ENCODE data around the gene CHIT1. TPM values are rescaled to one million over a fixed set of nuclear protein-coding genes. Genes with fewer than 3 reads are reported as not detected.
A peak's percentile ranks its signal among the peaks of the same experiment; 100 is the strongest.

CHIT1 gene
- total RNA-seq, 2 experiments from 2014 or later = 0.56 to 0.74 TPM

GRCh38 chr1:203168256-203168786 is 61.2 kb downstream of the CHIT1 start:
- intact Hi-C loops (cut with micrococcal nuclease) = no loop called here
- H3K27me3 Mint-ChIP-seq = peaks cover 4% of the 10 kb centered on the region
- no peak overlapping the region for H3K27ac Mint-ChIP-seq
- POLR2A ChIA-PET = interaction anchor here (0.8 kb wide), 1 partner anchor 56 kb away, joined by 3 read pairs; no protein-coding TSS in a partner anchor
- ATAC-seq (no peak), DNase-seq (no peak)
- no peaks in the 10 kb centered on the region for H3K4me1 Mint-ChIP-seq (ENCODE audit: low read depth)
- CTCF ChIA-PET = interaction anchor here (6.6 kb wide), 1 partner anchor 128 kb away, joined by 58 read pairs; no protein-coding TSS in a partner anchor
- TF ChIP-seq, protein P1, sequence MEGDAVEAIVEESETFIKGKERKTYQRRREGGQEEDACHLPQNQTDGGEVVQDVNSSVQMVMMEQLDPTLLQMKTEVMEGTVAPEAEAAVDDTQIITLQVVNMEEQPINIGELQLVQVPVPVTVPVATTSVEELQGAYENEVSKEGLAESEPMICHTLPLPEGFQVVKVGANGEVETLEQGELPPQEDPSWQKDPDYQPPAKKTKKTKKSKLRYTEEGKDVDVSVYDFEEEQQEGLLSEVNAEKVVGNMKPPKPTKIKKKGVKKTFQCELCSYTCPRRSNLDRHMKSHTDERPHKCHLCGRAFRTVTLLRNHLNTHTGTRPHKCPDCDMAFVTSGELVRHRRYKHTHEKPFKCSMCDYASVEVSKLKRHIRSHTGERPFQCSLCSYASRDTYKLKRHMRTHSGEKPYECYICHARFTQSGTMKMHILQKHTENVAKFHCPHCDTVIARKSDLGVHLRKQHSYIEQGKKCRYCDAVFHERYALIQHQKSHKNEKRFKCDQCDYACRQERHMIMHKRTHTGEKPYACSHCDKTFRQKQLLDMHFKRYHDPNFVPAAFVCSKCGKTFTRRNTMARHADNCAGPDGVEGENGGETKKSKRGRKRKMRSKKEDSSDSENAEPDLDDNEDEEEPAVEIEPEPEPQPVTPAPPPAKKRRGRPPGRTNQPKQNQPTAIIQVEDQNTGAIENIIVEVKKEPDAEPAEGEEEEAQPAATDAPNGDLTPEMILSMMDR (IDR thresholded peaks at IDR 0.05) = no peak
- H3K4me3 Mint-ChIP-seq = no peak overlapping the region
- no peaks in the 10 kb centered on the region for H3K9me3 Mint-ChIP-seq
- no peaks in the 10 kb centered on the region for H3K36me3 Mint-ChIP-seq (ENCODE audit: low read depth)

DNA sequence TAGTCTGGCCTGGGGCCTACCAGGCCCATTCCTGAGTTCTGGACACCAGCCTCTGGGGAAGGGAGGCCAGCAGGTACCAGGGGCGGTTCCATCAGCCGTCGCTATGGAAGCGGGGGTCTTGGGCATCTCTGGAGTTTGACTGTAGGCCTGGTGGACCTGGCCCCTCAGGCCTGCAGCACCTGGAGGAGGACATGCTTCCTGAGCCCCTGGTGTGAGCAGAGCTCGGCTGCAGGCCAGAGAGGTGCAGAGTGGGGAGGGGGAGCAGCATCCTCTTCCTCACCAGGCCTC is 61.6 kb downstream of the CHIT1 start:
- TF ChIP-seq, protein P1 (IDR thresholded peaks at IDR 0.05) = no peak
- ChIA-PET CTCF (interaction anchor here (2.9 to 6.6 kb wide), 2 partner anchors 47 to 127 kb away, joined by 16 to 58 read pairs; no protein-coding TSS in a partner anchor), POLR2A (no interaction called here)
- Mint-ChIP-seq H3K4me3 (no peak overlapping the region), H3K9me3 (no peaks in the 10 kb centered on the region), H3K27ac (no peak overlapping the region), H3K4me1 (ENCODE audit: low read depth) (no peaks in the 10 kb centered on the region), H3K27me3 (peaks cover 8% of the 10 kb centered on the region), H3K36me3 (ENCODE audit: low read depth) (no peaks in the 10 kb centered on the region)
- ATAC-seq = no peak
- DNase-seq = no peak
- intact Hi-C loops (cut with micrococcal nuclease) = no loop called here

DNA sequence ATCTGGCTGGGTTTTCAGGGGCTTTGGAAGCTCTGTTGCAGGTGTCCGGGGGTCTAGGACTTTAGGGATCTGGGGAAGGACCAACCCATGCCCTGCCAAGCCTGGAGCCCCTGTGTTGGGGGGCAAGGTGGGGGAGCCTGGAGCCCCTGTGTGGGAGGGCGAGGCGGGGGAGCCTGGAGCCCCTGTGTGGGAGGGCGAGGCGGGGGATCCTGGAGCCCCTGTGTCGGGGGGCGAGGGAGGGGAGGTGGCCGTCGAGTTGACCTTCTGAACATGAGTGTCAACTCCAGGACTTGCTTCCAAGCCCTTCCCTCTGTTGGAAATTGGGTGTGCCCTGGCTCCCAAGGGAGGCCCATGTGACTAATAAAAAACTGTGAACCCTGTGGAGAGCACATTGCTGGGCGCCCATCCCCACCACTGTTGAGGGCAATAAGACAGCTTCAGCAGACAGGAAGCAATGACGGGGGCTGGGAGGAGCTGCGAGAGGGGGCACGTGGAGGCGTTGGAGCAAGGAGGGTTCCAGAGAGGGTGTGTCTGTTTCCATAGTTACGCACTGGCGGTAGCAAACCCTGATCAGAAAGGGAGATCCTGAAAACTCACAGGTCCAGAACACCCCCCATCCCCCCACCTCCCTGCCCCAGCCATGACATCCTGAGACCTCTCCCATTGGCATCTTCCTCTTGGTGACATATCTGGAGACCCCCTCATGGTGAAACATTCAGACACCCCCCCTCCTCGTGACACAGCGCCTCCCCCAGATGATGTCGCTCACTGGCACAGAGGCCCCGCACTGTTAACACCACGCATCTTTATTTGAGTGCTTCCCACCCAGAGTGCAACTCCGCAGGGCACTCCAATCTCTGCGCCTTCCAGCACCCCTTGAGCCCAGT is 62.2 kb downstream of the CHIT1 start:
- POLR2A ChIA-PET = no interaction called here
- intact Hi-C loops (cut with micrococcal nuclease) = no loop called here

DNA sequence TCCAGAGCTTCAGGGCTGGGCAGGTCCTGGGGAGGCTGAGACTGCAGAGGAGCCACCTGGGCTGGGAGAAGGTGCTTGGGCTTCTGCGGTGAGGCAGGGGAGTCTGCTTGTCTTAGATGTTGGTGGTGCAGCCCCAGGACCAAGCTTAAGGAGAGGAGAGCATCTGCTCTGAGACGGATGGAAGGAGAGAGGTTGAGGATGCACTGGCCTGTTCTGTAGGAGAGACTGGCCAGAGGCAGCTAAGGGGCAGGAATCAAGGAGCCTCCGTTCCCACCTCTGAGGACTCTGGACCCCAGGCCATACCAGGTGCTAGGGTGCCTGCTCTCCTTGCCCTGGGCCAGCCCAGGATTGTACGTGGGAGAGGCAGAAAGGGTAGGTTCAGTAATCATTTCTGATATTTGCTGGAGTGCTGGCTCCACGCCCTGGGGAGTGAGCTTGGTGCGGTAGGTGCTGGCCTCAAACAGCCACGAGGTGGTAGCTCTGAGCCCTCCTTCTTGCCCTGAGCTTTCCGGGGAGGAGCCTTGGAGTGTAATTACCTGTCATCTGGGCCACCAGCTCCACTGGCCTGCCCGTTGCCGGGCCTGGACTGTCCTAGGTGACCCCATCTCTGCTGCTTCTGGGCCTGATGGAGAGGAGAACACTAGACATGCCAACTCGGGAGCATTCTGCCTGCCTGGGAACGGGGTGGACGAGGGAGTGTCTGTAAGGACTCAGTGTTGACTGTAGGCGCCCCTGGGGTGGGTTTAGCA is 63.1 kb downstream of the CHIT1 start:
- peak; percentile 71 for ATAC-seq
- POLR2A ChIA-PET = no interaction called here
- intact Hi-C loops (cut with micrococcal nuclease) = no loop called here
- Mint-ChIP-seq H3K4me1 (ENCODE audit: low read depth) (no peaks in the 10 kb centered on the region), H3K27me3 (peaks cover 11% of the 10 kb centered on the region), H3K4me3 (no peak overlapping the region), H3K36me3 (ENCODE audit: low read depth) (no peaks in the 10 kb centered on the region), H3K9me3 (no peaks in the 10 kb centered on the region), H3K27ac (no peak overlapping the region)
- DNase-seq = peak; percentile 39
- TF ChIP-seq, protein P1 (IDR thresholded peaks at IDR 0.05) = no peak
- CTCF ChIA-PET = interaction anchor here (0.9 to 2.9 kb wide), 5 partner anchors 49 to 127 kb away, joined by 3 to 16 read pairs (median 4); no protein-coding TSS in a partner anchor

More for the DNA sequence above, 62.2 kb downstream of the CHIT1 start:
- Mint-ChIP-seq H3K9me3 (no peaks in the 10 kb centered on the region), H3K27ac (no peak overlapping the region), H3K4me3 (no peak overlapping the region), H3K36me3 (ENCODE audit: low read depth) (no peaks in the 10 kb centered on the region), H3K27me3 (peaks cover 11% of the 10 kb centered on the region), H3K4me1 (ENCODE audit: low read depth) (no peaks in the 10 kb centered on the region)
- DNase-seq (peak; percentile 36), ATAC-seq (peak; percentile 40)
- TF ChIP-seq, protein P1 (IDR thresholded peaks at IDR 0.05) = no peak
- CTCF ChIA-PET = interaction anchor here (0.9 to 6.6 kb wide), 6 partner anchors 48 to 128 kb away, joined by 3 to 58 read pairs (median 4); no protein-coding TSS in a partner anchor

Other genes starting within 250 kb of the CHIT1 start
- gene TMEM183A, start 222.3 kb downstream of the CHIT1 start, total RNA-seq = 10 to 100 TPM; 76.5 to 82.2 TPM
- gene PPFIA4, start 203.2 kb downstream of the CHIT1 start, total RNA-seq = 10 to 100 TPM; 78.8 to 79.9 TPM
- not detected for gene MYOG, start 143.7 kb downstream of the CHIT1 start, total RNA-seq
- not detected for gene ADORA1, start 101.9 kb downstream of the CHIT1 start, total RNA-seq
- gene MYBPH, start 53.8 kb downstream of the CHIT1 start, total RNA-seq = not detected
- gene CHI3L1, start 43.0 kb downstream of the CHIT1 start, total RNA-seq = not detected
- gene BTG2, start 75.8 kb upstream of the CHIT1 start, total RNA-seq = 100 to 1,000 TPM; 115 TPM
- 1 to 10 TPM; 1.4 to 2.4 TPM for gene FMOD, start 121.4 kb upstream of the CHIT1 start, total RNA-seq
- not detected for gene PRELP, start 246.1 kb upstream of the CHIT1 start, total RNA-seq

All from activated CD8-positive, alpha-beta T cell treated with anti-CD3 and anti-CD28 coated beads for 36 hours (primary cell).